ENCODE measurements around the gene TRAPPC1. TPM values are rescaled to one million over a fixed set of nuclear protein-coding genes. Genes with fewer than 3 reads are reported as not detected.

Gene TRAPPC1
- polyA plus RNA-seq, 4 donors = 129 to 157 (median 142) TPM

GRCh38 chr17:7909089-7909488, 22.7 kb downstream of the TRAPPC1 start:
- DNase-seq (ENCODE audit: low read depth in 4 of 4, low spot score in 3 of 4) = no peak

GRCh38 chr17:7903154-7904103, 28.3 kb downstream of the TRAPPC1 start:
- DNase-seq (ENCODE audit: low read depth in 4 of 4, low spot score in 3 of 4) = no peak

GRCh38 chr17:7897773-7898172, 34.0 kb downstream of the TRAPPC1 start:
- no peak for DNase-seq (ENCODE audit: low read depth in 4 of 4, low spot score in 3 of 4)

GRCh38 chr17:7897090-7897489, 34.7 kb downstream of the TRAPPC1 start:
- DNase-seq (ENCODE audit: low read depth in 4 of 4, low spot score in 3 of 4) = no peak

- DNase-seq (ENCODE audit: low read depth in 4 of 4, low spot score in 3 of 4) = no peak
Measured at GRCh38 chr17:7894866-7895265, 36.9 kb downstream of the TRAPPC1 start.

GRCh38 chr17:7894226-7894625, 37.5 kb downstream of the TRAPPC1 start:
- DNase-seq (ENCODE audit: low read depth in 4 of 4, low spot score in 3 of 4) = no peak

GRCh38 chr17:7893187-7893880, 38.4 kb downstream of the TRAPPC1 start:
- no peak for DNase-seq (ENCODE audit: low read depth in 4 of 4, low spot score in 3 of 4)

GRCh38 chr17:7889166-7889955, 42.4 kb downstream of the TRAPPC1 start:
- DNase-seq (ENCODE audit: low read depth in 4 of 4, low spot score in 3 of 4) = peak in 3 of 4 donors; percentile 58 to 80 (median 75)

- no peak for DNase-seq (ENCODE audit: low read depth in 4 of 4, low spot score in 3 of 4)
Measured at GRCh38 chr17:7888184-7888920, 43.4 kb downstream of the TRAPPC1 start, which contains the start of gene CHD3. TSS of gene CHD3 (plus strand) at chr17:7888789. CDS start at chr17:7889001, 212 bp downstream.

GRCh38 chr17:7887482-7888183, 44.1 kb downstream of the TRAPPC1 start:
- peak; percentile 91 to 95 (median 94) for DNase-seq (ENCODE audit: low read depth in 4 of 4, low spot score in 3 of 4)

GRCh38 chr17:7887038-7887481, 44.7 kb downstream of the TRAPPC1 start:
- DNase-seq (ENCODE audit: low read depth in 4 of 4, low spot score in 3 of 4) = no peak

- peak in 3 of 4 donors; percentile 18 to 59 (median 27) for DNase-seq (ENCODE audit: low read depth in 4 of 4, low spot score in 3 of 4)
Measured at GRCh38 chr17:7886227-7887037, 45.3 kb downstream of the TRAPPC1 start.

GRCh38 chr17:7885367-7886226, 46.1 kb downstream of the TRAPPC1 start:
- peak in 3 of 4 donors; percentile 52 to 72 (median 65) for DNase-seq (ENCODE audit: low read depth in 4 of 4, low spot score in 3 of 4)

GRCh38 chr17:7884581-7885366, 47.0 kb downstream of the TRAPPC1 start:
- DNase-seq (ENCODE audit: low read depth in 4 of 4, low spot score in 3 of 4) = no peak

- peak in 2 of 4 donors; percentile 36 to 43 for DNase-seq (ENCODE audit: low read depth in 4 of 4, low spot score in 3 of 4)
Measured at GRCh38 chr17:7883781-7884386, 47.9 kb downstream of the TRAPPC1 start.

- DNase-seq (ENCODE audit: low read depth in 4 of 4, low spot score in 3 of 4) = no peak
Measured at GRCh38 chr17:7882629-7883028, 49.1 kb downstream of the TRAPPC1 start.

All from right renal pelvis (tissue), 4 donors.